GM06990 (cell line): ENCODE results near the gene KL.

Experiments used
- DNase-seq: peaks from one replicate; pipeline ENCODE4 v3.0.0-alpha.2; 2011; ENCODE audit not compliant: insufficient read length; ENCODE audit errors: extremely low read depth
- H3K27me3 ChIP-seq: replicated peaks from 2 replicates; pipeline ENCODE4 v1.6.0; 2011; ENCODE audit warnings: low read length; ENCODE audit not compliant: control insufficient read depth, insufficient read depth
- H3K36me3 ChIP-seq: 2 replicates; pipeline ENCODE4 v1.5.1; 2011; ENCODE audit warnings: low read length; ENCODE audit not compliant: control insufficient read depth, insufficient read depth
- H3K4me3 ChIP-seq: replicated peaks from 2 replicates; pipeline ENCODE4 v1.5.1; 2011; ENCODE audit warnings: low read depth, mild to moderate bottlenecking, control low read depth, low read length
- CTCF ChIP-seq: IDR thresholded peaks from 2 replicates; pipeline ENCODE4 v1.5.1; 2011; ENCODE audit warnings: low read length, control low read depth, mild to moderate bottlenecking, inconsistent platforms; ENCODE audit not compliant: insufficient read depth, poor library complexity, severe bottlenecking

KL gene

GRCh38 chr13:32986552-32986951 lies 29.7 kb upstream of the KL start:
- H3K27me3 ChIP-seq, result no peaks in the 10 kb centered on the region
- no peak for TF ChIP-seq CTCF
- no peak overlapping the region for H3K4me3 ChIP-seq
- no peaks in the 10 kb centered on the region for H3K36me3 ChIP-seq
- no peak for DNase-seq

DNA sequence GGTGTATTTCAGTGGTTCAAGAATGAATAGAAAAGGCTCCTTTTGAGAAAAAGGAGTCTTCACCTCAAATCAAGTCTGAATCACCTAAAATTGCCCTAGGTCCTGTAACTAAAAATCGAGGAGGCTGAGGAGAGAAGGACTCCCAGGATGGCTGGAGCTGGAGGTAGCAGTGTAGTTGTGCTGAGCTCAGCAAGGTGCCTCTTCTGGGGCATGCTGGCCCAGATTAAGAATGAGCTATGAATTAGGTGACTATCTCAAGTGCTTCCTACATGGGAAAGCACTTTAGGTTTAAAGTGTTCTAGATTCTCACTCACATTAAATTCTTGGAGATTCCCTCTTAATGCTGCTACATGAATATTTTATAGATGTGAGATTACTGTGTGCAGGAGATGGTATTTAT lies 28.8 kb upstream of the KL start:
- H3K4me3 ChIP-seq, result no peak overlapping the region
- no peak for DNase-seq
- H3K36me3 ChIP-seq, result no peaks in the 10 kb centered on the region
- H3K27me3 ChIP-seq, result no peaks in the 10 kb centered on the region
- TF ChIP-seq CTCF, result no peak

GRCh38 chr13:32988608-32989289 lies 27.5 kb upstream of the KL start:
- TF ChIP-seq CTCF, result no peak

DNA sequence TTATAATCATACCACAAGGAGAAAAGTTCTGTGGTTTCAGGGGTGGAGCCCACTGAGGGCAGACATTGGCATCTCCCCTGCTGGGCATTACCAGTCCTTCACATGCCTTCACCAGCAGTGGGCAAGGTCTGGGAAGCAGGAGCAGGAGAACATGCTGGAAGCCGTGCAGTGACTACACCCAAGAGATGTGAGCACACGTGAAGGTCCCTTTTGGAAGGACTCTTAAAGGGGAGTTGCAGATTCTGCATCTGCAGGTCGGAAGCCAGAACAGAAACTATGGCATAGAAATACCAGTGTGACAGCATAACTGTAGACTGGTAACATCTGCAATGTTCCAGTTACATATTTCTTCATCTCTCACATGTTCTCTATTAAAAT lies 26.9 kb upstream of the KL start:
- Histone ChIP-seq H3K36me3 (no peaks in the 10 kb centered on the region), H3K4me3 (no peak overlapping the region), H3K27me3 (no peaks in the 10 kb centered on the region)
- DNase-seq, result no peak
- no peak for TF ChIP-seq CTCF

More at GRCh38 chr13:32988608-32989289, 27.5 kb upstream of the KL start:
- Histone ChIP-seq H3K27me3 (no peaks in the 10 kb centered on the region), H3K4me3 (peak overlapping the region; percentile 20; the same call in 1 of the 2 replicates), H3K36me3 (no peaks in the 10 kb centered on the region)
- DNase-seq, result no peak

GRCh38 chr13:32989942-32990341 lies 26.3 kb upstream of the KL start:
- no peak overlapping the region for H3K4me3 ChIP-seq
- H3K36me3 ChIP-seq, result no peaks in the 10 kb centered on the region
- H3K27me3 ChIP-seq, result no peaks in the 10 kb centered on the region
- DNase-seq, result no peak
- no peak for TF ChIP-seq CTCF

- Histone ChIP-seq H3K27me3 (no peaks in the 10 kb centered on the region), H3K36me3 (no peaks in the 10 kb centered on the region), H3K4me3 (no peak overlapping the region)
- DNase-seq, result no peak
- TF ChIP-seq CTCF, result no peak
These were observed 23.1 kb upstream of the KL start for GRCh38 chr13:32993145-32993544.
